Measurements from ENCODE around the gene PHKA2.

PHKA2 gene

DNA sequence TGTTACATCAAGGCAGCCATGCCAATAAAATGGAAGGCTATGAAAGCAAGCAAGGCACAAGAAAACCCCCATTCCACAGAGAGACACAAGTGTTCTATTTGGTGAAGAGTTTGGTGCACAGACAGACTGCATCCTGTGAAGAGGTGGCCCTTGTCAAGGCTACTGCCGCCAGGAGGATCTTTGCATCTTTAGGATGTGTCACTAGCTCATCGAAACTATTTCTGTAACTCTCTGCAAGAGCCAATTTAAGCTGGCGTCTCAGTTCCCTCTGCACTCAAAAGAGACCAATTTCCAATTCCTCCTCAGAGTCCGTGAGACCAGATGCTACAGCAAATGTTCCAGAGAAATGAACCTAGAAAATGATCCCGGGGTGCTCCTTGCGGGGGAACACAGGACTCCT lies 91.0 kb downstream of the PHKA2 start:
- no peak overlapping the region for H3K4me2 ChIP-seq
- H3K79me2 ChIP-seq (ENCODE audit: insufficient read depth, low read depth): no peaks in the 10 kb centered on the region
- no peak overlapping the region for H2AFZ ChIP-seq (ENCODE audit: low read depth)
- H4K20me1 ChIP-seq (ENCODE audit: insufficient read depth): no peaks in the 10 kb centered on the region
- H3K9ac ChIP-seq: no peak overlapping the region
- no peak overlapping the region for H3K4me3 ChIP-seq (IDR thresholded peaks at IDR 0.05; ENCODE audit: insufficient read depth, low read depth, low read length)
- H3K4me1 ChIP-seq (ENCODE audit: low read depth, poor library complexity, severe bottlenecking): no peaks in the 10 kb centered on the region
- TF ChIP-seq CTCF (conservative IDR thresholded peaks at IDR 0.05; ENCODE audit: low read depth, low read length): no peak
- no peaks in the 10 kb centered on the region for H3K27me3 ChIP-seq (ENCODE audit: insufficient read depth, low read depth)
- H3K36me3 ChIP-seq (ENCODE audit: insufficient read depth): no peaks in the 10 kb centered on the region
- H3K27ac ChIP-seq: no peak overlapping the region

GRCh38 chrX:18891548-18891945 lies 92.4 kb downstream of the PHKA2 start:
- no peaks in the 10 kb centered on the region for H3K79me2 ChIP-seq (ENCODE audit: insufficient read depth, low read depth)
- no peaks in the 10 kb centered on the region for H3K27me3 ChIP-seq (ENCODE audit: insufficient read depth, low read depth)
- H3K27ac ChIP-seq: no peak overlapping the region
- H3K4me3 ChIP-seq (IDR thresholded peaks at IDR 0.05; ENCODE audit: insufficient read depth, low read depth, low read length): no peak overlapping the region
- H3K4me2 ChIP-seq: no peak overlapping the region
- no peaks in the 10 kb centered on the region for H3K4me1 ChIP-seq (ENCODE audit: low read depth, poor library complexity, severe bottlenecking)
- H3K36me3 ChIP-seq (ENCODE audit: insufficient read depth): no peaks in the 10 kb centered on the region
- TF ChIP-seq CTCF (conservative IDR thresholded peaks at IDR 0.05; ENCODE audit: low read depth, low read length): no peak
- no peaks in the 10 kb centered on the region for H4K20me1 ChIP-seq (ENCODE audit: insufficient read depth)
- no peak overlapping the region for H3K9ac ChIP-seq
- H2AFZ ChIP-seq (ENCODE audit: low read depth): no peak overlapping the region

- no peak for TF ChIP-seq CTCF (conservative IDR thresholded peaks at IDR 0.05; ENCODE audit: low read depth, low read length)
- Histone ChIP-seq H3K4me3 (IDR thresholded peaks at IDR 0.05; ENCODE audit: insufficient read depth, low read depth, low read length) (no peak overlapping the region), H3K27ac (no peak overlapping the region), H3K79me2 (ENCODE audit: insufficient read depth, low read depth) (no peaks in the 10 kb centered on the region), H3K4me1 (ENCODE audit: low read depth, poor library complexity, severe bottlenecking) (no peaks in the 10 kb centered on the region), H4K20me1 (ENCODE audit: insufficient read depth) (no peaks in the 10 kb centered on the region), H3K36me3 (ENCODE audit: insufficient read depth) (no peaks in the 10 kb centered on the region), H2AFZ (ENCODE audit: low read depth) (no peak overlapping the region), H3K27me3 (ENCODE audit: insufficient read depth, low read depth) (no peaks in the 10 kb centered on the region), H3K4me2 (no peak overlapping the region), H3K9ac (no peak overlapping the region)
Measured at GRCh38 chrX:18890724-18891547, 93.0 kb downstream of the PHKA2 start.

- H4K20me1 ChIP-seq (ENCODE audit: insufficient read depth): no peaks in the 10 kb centered on the region
- H3K4me2 ChIP-seq: no peak overlapping the region
- no peak overlapping the region for H3K4me3 ChIP-seq (IDR thresholded peaks at IDR 0.05; ENCODE audit: insufficient read depth, low read depth, low read length)
- no peaks in the 10 kb centered on the region for H3K36me3 ChIP-seq (ENCODE audit: insufficient read depth)
- no peak for TF ChIP-seq CTCF (conservative IDR thresholded peaks at IDR 0.05; ENCODE audit: low read depth, low read length)
- no peak overlapping the region for H3K27ac ChIP-seq
- H3K79me2 ChIP-seq (ENCODE audit: insufficient read depth, low read depth): no peaks in the 10 kb centered on the region
- H3K9ac ChIP-seq: no peak overlapping the region
- no peaks in the 10 kb centered on the region for H3K4me1 ChIP-seq (ENCODE audit: low read depth, poor library complexity, severe bottlenecking)
- no peaks in the 10 kb centered on the region for H3K27me3 ChIP-seq (ENCODE audit: insufficient read depth, low read depth)
- no peak overlapping the region for H2AFZ ChIP-seq (ENCODE audit: low read depth)
Measured at GRCh38 chrX:18890049-18890381, 93.9 kb downstream of the PHKA2 start.
